Heart left ventricle (tissue), 16 donors: ENCODE data around the gene ARF3. TPM values are rescaled to one million over a fixed set of nuclear protein-coding genes. Genes with fewer than 3 reads are reported as not detected.

Source experiments
- ATAC-seq, 4 donors: fragments of 200-7000 bp; cut with Tn5 transposase; one replicate each; pipeline ENCODE4 v1.9.1; 2020 to 2022; ENCODE audit warnings: moderate library complexity in 4 of 4, mild to moderate bottlenecking in 3 of 4, moderate number of reproducible peaks in 1 of 4
- DNase-seq, 5 donors: peaks; one replicate each; pipeline ENCODE4 v3.0.0-alpha.2; 2020
- H3K27ac ChIP-seq, 12 donors: fragments of 200-600 bp; sonication (generic) in 4 of 12; one replicate each; pipeline versions ENCODE4 v1.5.0 to v1.8.0; 2016 to 2022; ENCODE audit warnings: mild to moderate bottlenecking in 2 of 12
- H3K27me3 ChIP-seq, 9 donors: fragments of 200-600 bp; sonication (generic) in 2 of 9; one replicate each; pipeline versions ENCODE4 v1.5.1 to v1.8.0; 2016 to 2022; ENCODE audit warnings: mild to moderate bottlenecking in 3 of 9
- H3K36me3 ChIP-seq, 9 donors: fragments of 200-600 bp; sonication (generic) in 2 of 9; one replicate each; pipeline versions ENCODE4 v1.5.0 to v1.8.0; 2018 to 2022; ENCODE audit warnings: mild to moderate bottlenecking in 2 of 9
- H3K4me1 ChIP-seq, 12 donors: fragments of 200-600 bp; sonication (generic) in 4 of 12; one replicate each; pipeline versions ENCODE4 v1.5.0 to v1.8.0; 2016 to 2022; ENCODE audit warnings: mild to moderate bottlenecking in 3 of 12
- H3K4me3 ChIP-seq, 12 donors: fragments of 200-600 bp; sonication (generic) in 4 of 12; one replicate each; pipeline versions ENCODE4 v1.5.0 to v1.8.0; 2017 to 2022; ENCODE audit warnings: mild to moderate bottlenecking in 9 of 12, moderate library complexity in 4 of 12
- H3K9me3 ChIP-seq, 12 donors: fragments of 200-600 bp; sonication (generic) in 4 of 12; one replicate each; pipeline versions ENCODE4 v1.5.0 to v1.8.0; 2016 to 2022; ENCODE audit warnings: mild to moderate bottlenecking in 1 of 12
- POLR2A ChIP-seq, 2 donors: fragments of 450-650 bp; IDR thresholded peaks; one replicate each; pipeline ENCODE4 v1.6.1; 2017; ENCODE audit warnings: antibody characterized with exemption in 2 of 2, mild to moderate bottlenecking in 2 of 2, moderate library complexity in 2 of 2
- WGBS, 4 donors: extraction: QIAGEN DNeasy Blood & Tissue Kit in 2 of 4; methylation state at CpG; one replicate each; pipeline versions ENCODE4 v1.1.5 to v1.1.7; 2013 to 2018; 5-methylcytosine and 5-hydroxymethylcytosine counted together
- intact Hi-C, 10 donors: fragments of 100-400 bp; cut with DNase I; formaldehyde crosslinking; loops; one replicate each; pipeline versions ENCODE4 v1.11.1 to v1.14.2; 2022
- polyA plus RNA-seq, 2 donors: library from polyadenylated mRNA; stranded (reverse); fragments of 200-250 nt; gene quantifications; one replicate each; pipeline ENCODE4 v1.2.3, GENCODE V29; 2013
- total RNA-seq, 9 donors: library from RNA; depleted of rRNA in 2 of 9; stranded (reverse); fragments of >200 nt in 2 of 9; fragmentation: NEBNext Ultra II Directional in 3 of 9; extraction: Animal tissue kit (Norgen Biotek cat#: 25700) in 3 of 9; gene quantifications; one replicate each; pipeline versions ENCODE4 v1.1.0 to v1.2.4, GENCODE V29; 2016 to 2023
- TF ChIP-seq, protein P1 (sequence below), 12 donors: fragments of 200-600 bp; sonication (generic) in 4 of 12; IDR thresholded peaks; one replicate each; pipeline versions ENCODE4 v1.5.0 to v1.8.0; 2018 to 2022; ENCODE audit warnings: antibody characterized with exemption in 12 of 12, mild to moderate bottlenecking in 5 of 12
- donor health status: ischemic (EF 13 %, LVEDD 7.1; RV severe dilation, severe dysfunction).
- donor health status: healthy with polysubstance abuse.
- donor health status: DM: no; HTN: yes; CAD: no.
- donor health status: DM: no; HTN: no; CAD: no.
- donor health status: ischemic (EF 25% LVEDD 6.9; RV normal size, moderate dysfunction).
- donor health status: ischemic (EF 25% LVEDD 5.7; RV mildly dilated, moderate dysfunction).
- donor health status: healthy.
- donor health status: DM: yes; HTN: yes; CAD: no.
- donor health status: ischemic (EF 35%, LVEDD 5.7; RV mildly dilated, moderate dysfunction).
- donor health status: nonischemic (EF 11% LVEDD 7.7; RV severe dilation, severe dysfunction).
- donor health status: DM: yes; HTN: yes; CAD: no.
- donor health status: PGD.
- donor health status: ischemic (EF 29% LVEDD 5.4; RV normal size, mild dysfunction).
- donor health status: nonischemic (EF 23%, LVEDD 6.1; RV moderate dilation, normal function).

The ARF3 gene
- total and polyA plus RNA-seq, 11 donors = 35.8 to 130 (median 54.0) TPM

DNA sequence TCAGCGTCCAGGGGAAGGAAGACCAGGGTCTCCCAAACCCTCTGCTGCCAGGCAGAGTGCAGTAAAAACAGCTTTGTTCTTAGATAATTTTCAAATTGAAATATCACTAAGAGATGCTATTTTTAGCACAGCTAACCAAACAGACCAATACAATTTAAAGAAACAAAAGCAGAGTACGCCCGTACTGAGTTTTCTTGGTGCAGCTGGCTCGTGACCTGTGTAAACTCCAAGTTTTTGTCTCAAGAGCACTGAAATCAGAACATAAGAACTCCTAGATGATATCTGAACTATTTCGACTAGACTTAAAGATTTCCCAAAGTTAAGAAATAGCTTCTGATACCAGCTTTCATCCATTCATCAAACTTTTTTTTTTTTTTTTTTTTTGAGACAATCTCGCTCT, 10.3 kb downstream of the ARF3 start:
- Histone ChIP-seq H3K27ac (no peak overlapping the region), H3K9me3 (no peaks in the 10 kb centered on the region), H3K36me3 (peaks cover 0 to 41% (median 4%) of the 10 kb centered on the region in 9 donors), H3K27me3 (no peaks in the 10 kb centered on the region), H3K4me1 (peaks cover 0 to 26% (median 8%) of the 10 kb centered on the region in 12 donors), H3K4me3 (no peak overlapping the region)
- intact Hi-C loops = no loop called here
- DNase-seq (no peak), ATAC-seq (no peak)
- no peak for TF ChIP-seq POLR2A (IDR thresholded peaks at IDR 0.05)
- TF ChIP-seq, protein P1, sequence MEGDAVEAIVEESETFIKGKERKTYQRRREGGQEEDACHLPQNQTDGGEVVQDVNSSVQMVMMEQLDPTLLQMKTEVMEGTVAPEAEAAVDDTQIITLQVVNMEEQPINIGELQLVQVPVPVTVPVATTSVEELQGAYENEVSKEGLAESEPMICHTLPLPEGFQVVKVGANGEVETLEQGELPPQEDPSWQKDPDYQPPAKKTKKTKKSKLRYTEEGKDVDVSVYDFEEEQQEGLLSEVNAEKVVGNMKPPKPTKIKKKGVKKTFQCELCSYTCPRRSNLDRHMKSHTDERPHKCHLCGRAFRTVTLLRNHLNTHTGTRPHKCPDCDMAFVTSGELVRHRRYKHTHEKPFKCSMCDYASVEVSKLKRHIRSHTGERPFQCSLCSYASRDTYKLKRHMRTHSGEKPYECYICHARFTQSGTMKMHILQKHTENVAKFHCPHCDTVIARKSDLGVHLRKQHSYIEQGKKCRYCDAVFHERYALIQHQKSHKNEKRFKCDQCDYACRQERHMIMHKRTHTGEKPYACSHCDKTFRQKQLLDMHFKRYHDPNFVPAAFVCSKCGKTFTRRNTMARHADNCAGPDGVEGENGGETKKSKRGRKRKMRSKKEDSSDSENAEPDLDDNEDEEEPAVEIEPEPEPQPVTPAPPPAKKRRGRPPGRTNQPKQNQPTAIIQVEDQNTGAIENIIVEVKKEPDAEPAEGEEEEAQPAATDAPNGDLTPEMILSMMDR (IDR thresholded peaks at IDR 0.05) = no peak
- 57 to 62% (median 59%) methylated on average over 6 of the region's 6 CpGs for WGBS, 4 donors

DNA sequence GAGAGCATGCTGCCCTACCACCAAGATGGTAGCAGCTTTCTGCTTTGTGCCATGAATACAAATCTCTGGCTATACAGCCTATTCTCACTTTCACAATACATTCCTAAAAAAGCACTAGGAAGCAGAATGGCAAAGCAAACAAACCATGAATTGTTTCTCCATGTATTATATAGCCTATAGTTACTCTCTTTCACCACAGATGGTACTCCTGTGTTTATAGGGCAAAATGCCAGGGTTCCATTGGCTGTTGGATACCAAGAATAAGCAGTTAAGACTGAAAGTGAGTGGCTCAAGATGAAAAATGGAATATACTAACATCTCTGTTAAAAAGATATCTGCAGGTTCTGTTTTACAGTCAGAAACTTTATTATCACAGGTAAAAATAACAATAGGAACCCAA, 11.1 kb downstream of the ARF3 start:
- intact Hi-C loops = no loop called here
- no peak for TF ChIP-seq POLR2A (IDR thresholded peaks at IDR 0.05)
- TF ChIP-seq, protein P1 (IDR thresholded peaks at IDR 0.05) = no peak
- Histone ChIP-seq H3K27ac (no peak overlapping the region), H3K27me3 (no peaks in the 10 kb centered on the region), H3K9me3 (no peaks in the 10 kb centered on the region), H3K4me1 (peaks cover 0 to 33% (median 9%) of the 10 kb centered on the region in 12 donors), H3K36me3 (peaks cover 0 to 46% (median 4%) of the 10 kb centered on the region in 9 donors), H3K4me3 (no peak overlapping the region)
- no peak for ATAC-seq
- no peak for DNase-seq

DNA sequence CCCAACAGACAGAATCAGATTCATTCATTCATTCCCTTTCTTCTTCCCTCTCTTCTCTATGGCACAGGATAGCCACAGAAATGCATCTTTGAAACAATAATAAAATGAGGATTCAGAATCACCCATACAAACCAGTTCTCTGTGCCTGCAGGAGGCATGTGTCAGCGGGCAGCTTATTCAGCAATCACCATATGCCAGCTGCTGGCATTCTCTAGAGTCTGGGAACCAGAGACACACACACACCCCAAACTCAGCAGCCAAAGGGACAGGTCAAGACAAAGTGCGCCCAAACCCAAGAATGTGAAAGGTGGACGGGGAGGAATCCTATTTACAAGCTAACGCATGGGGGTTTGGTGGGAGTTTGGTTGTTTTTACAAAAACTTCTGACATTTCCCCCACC, 14.1 kb downstream of the ARF3 start:
- peaks cover 0 to 36% (median 10%) of the 10 kb centered on the region in 12 donors for H3K4me1 ChIP-seq
- DNase-seq (no peak), ATAC-seq (no peak)
- peaks cover 0 to 57% (median 29%) of the 10 kb centered on the region in 9 donors for H3K36me3 ChIP-seq
- no peaks in the 10 kb centered on the region for H3K27me3 ChIP-seq
- H3K4me3 ChIP-seq = no peak overlapping the region
- WGBS, 4 donors = 84 to 94% (median 94%) methylated on average over 4 of the region's 4 CpGs
- intact Hi-C loops = loop anchor here in 1 of 10 donors (5.0 kb wide), 1 partner anchor 54 kb away; the partner anchor contains the start of gene DDN
- H3K9me3 ChIP-seq = no peaks in the 10 kb centered on the region
- no peak overlapping the region for H3K27ac ChIP-seq
- TF ChIP-seq POLR2A (IDR thresholded peaks at IDR 0.05) = no peak
- TF ChIP-seq, protein P1 (IDR thresholded peaks at IDR 0.05) = no peak

DNA sequence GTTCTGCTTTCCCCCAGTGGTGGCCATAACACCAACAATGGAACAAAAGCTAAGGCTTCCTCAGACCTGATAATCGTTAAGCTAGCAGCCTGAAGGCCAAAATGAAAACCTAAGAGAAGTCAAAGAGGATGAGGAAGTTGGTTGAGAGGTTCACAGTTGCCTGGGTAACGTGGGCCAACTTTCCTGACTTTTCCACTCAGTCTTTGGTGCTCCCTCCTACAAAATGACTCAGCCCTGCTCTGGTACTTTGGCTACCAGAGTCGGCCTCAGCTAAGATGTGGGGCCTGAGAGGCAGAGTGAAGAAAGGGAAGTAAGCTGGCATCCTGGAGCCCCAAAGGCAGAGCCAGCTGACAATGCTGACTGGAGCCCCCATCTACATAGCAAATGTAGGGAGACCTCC, 17.1 kb downstream of the ARF3 start:
- ATAC-seq (peak in 1 of 4 donors; percentile 19), DNase-seq (no peak)
- Histone ChIP-seq H3K9me3 (no peaks in the 10 kb centered on the region), H3K4me3 (no peak overlapping the region), H3K27me3 (no peaks in the 10 kb centered on the region), H3K4me1 (peaks cover 0 to 17% (median 4%) of the 10 kb centered on the region in 12 donors), H3K27ac (no peak overlapping the region), H3K36me3 (peaks cover 0 to 74% (median 53%) of the 10 kb centered on the region in 9 donors)
- WGBS, 4 donors = 80 to 85% (median 85%) methylated on average over 3 of the region's 3 CpGs
- intact Hi-C loops = loop anchor here in 1 of 10 donors (5.0 kb wide), 1 partner anchor 57 kb away; the partner anchor contains the start of gene DDN
- TF ChIP-seq, protein P1 (IDR thresholded peaks at IDR 0.05) = no peak
- no peak for TF ChIP-seq POLR2A (IDR thresholded peaks at IDR 0.05)
